Osteocyte (in vitro differentiated cells): Measurements from ENCODE around the gene MAGEE2. TPM values are rescaled to one million over a fixed set of nuclear protein-coding genes. Genes with fewer than 3 reads are reported as not detected.
"Not testable (repeated sequence)": the region's sequence is repeated elsewhere in the genome, so short reads cannot be mapped to it uniquely, and the experiment has no call there.

Source experiments
- DNase-seq: peaks from one replicate; pipeline ENCODE4 v3.0.0; 2021; ENCODE audit warnings: mixed read lengths; ENCODE audit not compliant: unreplicated experiment; ENCODE audit errors: extremely low spot score
- H3K27ac Mint-ChIP-seq: one replicate; pipeline ENCODE4 v1.8.0; 2021; ENCODE audit warnings: mild to moderate bottlenecking, mixed read lengths; ENCODE audit not compliant: unreplicated experiment
- H3K27me3 Mint-ChIP-seq: one replicate; pipeline ENCODE4 v1.8.0; 2021; ENCODE audit warnings: mixed read lengths; ENCODE audit not compliant: unreplicated experiment
- H3K36me3 Mint-ChIP-seq: one replicate; pipeline ENCODE4 v1.8.0; 2021; ENCODE audit warnings: mixed read lengths; ENCODE audit not compliant: unreplicated experiment
- H3K4me1 Mint-ChIP-seq: one replicate; pipeline ENCODE4 v1.8.0; 2021; ENCODE audit warnings: mixed read lengths; ENCODE audit not compliant: unreplicated experiment
- H3K4me3 Mint-ChIP-seq: one replicate; pipeline ENCODE4 v1.8.0; 2021; ENCODE audit warnings: mild to moderate bottlenecking, moderate library complexity, mixed read lengths; ENCODE audit not compliant: unreplicated experiment
- H3K9me3 Mint-ChIP-seq: one replicate; pipeline ENCODE4 v1.8.0; 2021; ENCODE audit warnings: mixed read lengths; ENCODE audit not compliant: unreplicated experiment
- CTCF ChIP-seq: fragments of 200-600 bp; sonication (generic); IDR thresholded peaks from 2 replicates; pipeline ENCODE4 v1.5.0; 2021; ENCODE audit warnings: antibody characterized with exemption, mild to moderate bottlenecking, moderate library complexity
- long read RNA-seq: library from polyadenylated mRNA; unstranded; transcript quantifications from one replicate; pipeline ENCODE4 v2.0.0, GENCODE V29; 2021
- total RNA-seq: library from RNA; stranded (reverse); gene quantifications from 2 replicates; pipeline ENCODE4 v1.2.1, GENCODE V29; 2021

MAGEE2 gene
- total RNA-seq, result not detected in 2 replicates
- long read RNA-seq, result 0 reads

GRCh38 chrX:75784680-75785491, at the start of gene MAGEE2:
Gene MAGEE2, minus strand, starts transcription at chrX:75785254. Its CDS starts 203 bp downstream, at chrX:75785051.
- DNase-seq, result no peak
- peaks cover 61% of the 10 kb centered on the region for H3K9me3 Mint-ChIP-seq
- no peak within 1 kb of the TSS for H3K4me3 Mint-ChIP-seq
- H3K27me3 Mint-ChIP-seq, result no peaks in the 10 kb centered on the region
- no peak for TF ChIP-seq CTCF
- H3K27ac Mint-ChIP-seq, result no peak within 1 kb of the TSS
- no peaks in the 10 kb centered on the region for H3K36me3 Mint-ChIP-seq
- no peaks in the 10 kb centered on the region for H3K4me1 Mint-ChIP-seq

- Mint-ChIP-seq H3K4me3 (no peak overlapping the region), H3K4me1 (no peaks in the 10 kb centered on the region), H3K36me3 (no peaks in the 10 kb centered on the region), H3K27me3 (no peaks in the 10 kb centered on the region), H3K9me3 (peaks cover 61% of the 10 kb centered on the region), H3K27ac (no peak overlapping the region)
- no peak for DNase-seq
- TF ChIP-seq CTCF, result no peak
Measured at GRCh38 chrX:75786290-75786689, 1.2 kb upstream of the MAGEE2 start.

- Mint-ChIP-seq H3K36me3 (no peaks in the 10 kb centered on the region), H3K27me3 (no peaks in the 10 kb centered on the region), H3K27ac (no peak overlapping the region), H3K9me3 (peaks cover 60% of the 10 kb centered on the region), H3K4me1 (no peaks in the 10 kb centered on the region), H3K4me3 (no peak overlapping the region)
- no peak for TF ChIP-seq CTCF
- DNase-seq, result no peak
Measured at GRCh38 chrX:75781611-75782010, 3.4 kb downstream of the MAGEE2 start.

- not testable (repeated sequence) for H3K27me3 Mint-ChIP-seq, H3K36me3 Mint-ChIP-seq, DNase-seq, H3K4me1 Mint-ChIP-seq, H3K27ac Mint-ChIP-seq, H3K4me3 Mint-ChIP-seq
- H3K9me3 Mint-ChIP-seq, result peaks cover 37% of the 10 kb centered on the region
Measured at GRCh38 chrX:75768063-75768462, 17.0 kb downstream of the MAGEE2 start.

- Mint-ChIP-seq H3K9me3 (peaks cover 51% of the 10 kb centered on the region), H3K4me3 (no peak overlapping the region), H3K4me1 (peaks cover 2% of the 10 kb centered on the region), H3K27me3 (no peaks in the 10 kb centered on the region), H3K27ac (no peak overlapping the region), H3K36me3 (no peaks in the 10 kb centered on the region)
- no peak for TF ChIP-seq CTCF
- no peak for DNase-seq
Measured at GRCh38 chrX:75748431-75748830, 36.6 kb downstream of the MAGEE2 start.
